Naive thymus-derived CD4-positive, alpha-beta T cell (primary cell): ENCODE data around the gene LRRN1. TPM values are rescaled to one million over a fixed set of nuclear protein-coding genes. Genes with fewer than 3 reads are reported as not detected.

Experiments used
- ATAC-seq: fragments of 150-1000 bp; cut with Tn5 transposase; 2 replicates; pipeline ENCODE4 v1.10.0; 2021; ENCODE audit warnings: mild to moderate bottlenecking, moderate library complexity
- CTCF ChIA-PET: fragments of 350-600 bp; sonication (Branson Sonifier 250); formaldehyde crosslinking; loops from one replicate; lab custom pipeline; 2021; ENCODE audit warnings: antibody characterized with exemption; lab: Charles Lee
- POLR2A ChIA-PET: fragments of 350-600 bp; sonication (Branson Sonifier 250); formaldehyde crosslinking; loops from one replicate; lab custom pipeline; 2021; ENCODE audit warnings: antibody characterized with exemption, inconsistent platforms; lab: Charles Lee
- DNase-seq, 9 donors: peaks; one replicate each; pipeline versions ENCODE4 v3.0.0 to v3.0.0-alpha.2; 2020 to 2022; ENCODE audit warnings: mixed read lengths in 1 of 9
- H3K27ac ChIP-seq: one replicate; pipeline ENCODE4 v1.7.0; 2013; ENCODE audit warnings: mild to moderate bottlenecking, low read depth, low read length, moderate library complexity
- H3K27me3 ChIP-seq, 2 donors: one replicate each; pipeline ENCODE4 v1.7.0; 2013; ENCODE audit warnings: low read length in 2 of 2, mild to moderate bottlenecking in 2 of 2, moderate library complexity in 2 of 2; ENCODE audit not compliant: control insufficient read depth in 2 of 2, insufficient read depth in 2 of 2
- H3K36me3 ChIP-seq, 3 experiments: 1 replicate in 2 of 3; 2 replicates in 1 of 3; pipeline ENCODE4 v1.7.0; 2013; ENCODE audit warnings: low read length in 3 of 3, mild to moderate bottlenecking in 3 of 3, moderate library complexity in 1 of 3; ENCODE audit not compliant: insufficient read depth in 3 of 3, control insufficient read depth in 2 of 3
- H3K4me1 ChIP-seq, 2 donors: one replicate each; pipeline ENCODE4 v1.7.0; 2013; ENCODE audit warnings: low read length in 2 of 2, mild to moderate bottlenecking in 2 of 2, moderate library complexity in 1 of 2; ENCODE audit not compliant: control insufficient read depth in 2 of 2, insufficient read depth in 2 of 2
- H3K4me3 ChIP-seq: 2 replicates; pipeline ENCODE4 v1.7.0; 2013; ENCODE audit warnings: mild to moderate bottlenecking, low read length
- H3K9me3 ChIP-seq, 3 experiments: 1 replicate in 2 of 3; 2 replicates in 1 of 3; pipeline ENCODE4 v1.7.0; 2013; ENCODE audit warnings: low read length in 3 of 3; ENCODE audit not compliant: control insufficient read depth in 2 of 3
- H3K27ac Mint-ChIP-seq, 9 donors: one replicate each; pipeline ENCODE4 v1.8.0; 2020 to 2022; ENCODE audit warnings: mixed read lengths in 9 of 9, mild to moderate bottlenecking in 8 of 9, moderate library complexity in 5 of 9, inconsistent platforms in 2 of 9
- H3K27me3 Mint-ChIP-seq, 5 donors: one replicate each; pipeline ENCODE4 v1.8.0; 2021 to 2022; ENCODE audit warnings: mixed read lengths in 5 of 5, mild to moderate bottlenecking in 1 of 5
- H3K36me3 Mint-ChIP-seq, 5 donors: one replicate each; pipeline ENCODE4 v1.8.0; 2020 to 2022; ENCODE audit warnings: mixed read lengths in 5 of 5, mild to moderate bottlenecking in 3 of 5, inconsistent platforms in 1 of 5
- H3K4me1 Mint-ChIP-seq, 7 donors: one replicate each; pipeline ENCODE4 v1.8.0; 2020 to 2022; ENCODE audit warnings: mixed read lengths in 7 of 7, mild to moderate bottlenecking in 3 of 7, inconsistent platforms in 1 of 7
- H3K4me3 Mint-ChIP-seq, 10 donors: one replicate each; pipeline ENCODE4 v1.8.0; 2020 to 2022; ENCODE audit warnings: mild to moderate bottlenecking in 10 of 10, mixed read lengths in 10 of 10, moderate library complexity in 6 of 10, inconsistent platforms in 2 of 10
- H3K9me3 Mint-ChIP-seq, 11 donors: one replicate each; pipeline ENCODE4 v1.8.0; 2020 to 2022; ENCODE audit warnings: mixed read lengths in 11 of 11, mild to moderate bottlenecking in 4 of 11, inconsistent platforms in 1 of 11, moderate library complexity in 1 of 11
- intact Hi-C, 2 donors: fragments of 100-400 bp; cut with micrococcal nuclease; formaldehyde crosslinking; loops; one replicate each; pipeline ENCODE4 v1.15.1; 2023
- polyA plus RNA-seq, 2 donors: library from polyadenylated mRNA; unstranded; fragments of 300-500 nt; fragmentation: Illumina TruSeq; gene quantifications; one replicate each; pipeline ENCODE4 v1.2.3, GENCODE V29; 2021
- total RNA-seq, 6 experiments: library from RNA in 5 of 6; stranded (reverse) in 5 of 6; gene quantifications; 1 replicate in 5 of 6; 2 replicates in 1 of 6; pipeline ENCODE4 v1.2.3 and lab custom pipeline; 2021 to 2026

Gene LRRN1
- total and polyA plus RNA-seq, 7 experiments from 2014 or later: 0.12 to 2.5 (median 1.2) TPM; not detected in 1

GRCh38 chr3:3842356-3842755 lies 43.1 kb downstream of the LRRN1 start:
- Histone ChIP-seq H3K27ac (no peak overlapping the region), H3K4me1 (no peaks in the 10 kb centered on the region), H3K27me3 (no peaks in the 10 kb centered on the region), H3K36me3 (no peaks in the 10 kb centered on the region), H3K4me3 (no peak overlapping the region), H3K9me3 (no peaks in the 10 kb centered on the region)
- CTCF ChIA-PET: no interaction called here
- H3K36me3 Mint-ChIP-seq: peaks cover 0 to 21% (median 15%) of the 10 kb centered on the region in 5 donors
- POLR2A ChIA-PET: no interaction called here
- H3K9me3 Mint-ChIP-seq: peaks cover 0 to 33% (median 9%) of the 10 kb centered on the region in 11 donors
- no peak overlapping the region for H3K4me3 Mint-ChIP-seq
- no peaks in the 10 kb centered on the region for H3K27me3 Mint-ChIP-seq
- intact Hi-C loops: no loop called here
- H3K27ac Mint-ChIP-seq: no peak overlapping the region
- ATAC-seq (no peak), DNase-seq (no peak)
- peaks cover 0 to 1% (median under 1%) of the 10 kb centered on the region in 7 donors for H3K4me1 Mint-ChIP-seq

GRCh38 chr3:3847994-3848922 lies 49.0 kb downstream of the LRRN1 start:
- Mint-ChIP-seq H3K36me3 (peaks cover 0 to 13% (median 0%) of the 10 kb centered on the region in 5 donors), H3K9me3 (peaks cover 0 to 5% (median 0%) of the 10 kb centered on the region in 11 donors), H3K4me1 (no peaks in the 10 kb centered on the region), H3K27ac (no peak overlapping the region), H3K4me3 (no peak overlapping the region), H3K27me3 (no peaks in the 10 kb centered on the region)
- CTCF ChIA-PET: no interaction called here
- Histone ChIP-seq H3K4me3 (no peak overlapping the region), H3K9me3 (no peaks in the 10 kb centered on the region), H3K27me3 (no peaks in the 10 kb centered on the region), H3K4me1 (no peaks in the 10 kb centered on the region), H3K27ac (no peak overlapping the region), H3K36me3 (no peaks in the 10 kb centered on the region)
- intact Hi-C loops: no loop called here
- POLR2A ChIA-PET: no interaction called here
- DNase-seq (no peak), ATAC-seq (no peak)

- H3K4me3 ChIP-seq: no peak overlapping the region
- Mint-ChIP-seq H3K36me3 (peaks cover 0 to 13% (median 0%) of the 10 kb centered on the region in 5 donors), H3K9me3 (peaks cover 0 to 5% (median 0%) of the 10 kb centered on the region in 11 donors), H3K4me1 (no peaks in the 10 kb centered on the region), H3K27me3 (no peaks in the 10 kb centered on the region), H3K4me3 (no peak overlapping the region), H3K27ac (no peak overlapping the region)
- H3K9me3 ChIP-seq: no peaks in the 10 kb centered on the region
- intact Hi-C loops: no loop called here
- ATAC-seq (no peak), DNase-seq (no peak)
- H3K27ac ChIP-seq: no peak overlapping the region
- ChIA-PET CTCF (no interaction called here), POLR2A (no interaction called here)
- no peaks in the 10 kb centered on the region for H3K4me1 ChIP-seq
- no peaks in the 10 kb centered on the region for H3K36me3 ChIP-seq
- H3K27me3 ChIP-seq: no peaks in the 10 kb centered on the region
Observed at GRCh38 chr3:3848923-3849275, 49.7 kb downstream of the LRRN1 start.

GRCh38 chr3:3851621-3852323 lies 52.5 kb downstream of the LRRN1 start:
- H3K27ac Mint-ChIP-seq: no peak overlapping the region
- no peaks in the 10 kb centered on the region for H3K4me1 ChIP-seq
- no peaks in the 10 kb centered on the region for H3K9me3 Mint-ChIP-seq
- H3K27ac ChIP-seq: no peak overlapping the region
- H3K4me1 Mint-ChIP-seq: peaks cover 0 to 1% (median 0%) of the 10 kb centered on the region in 7 donors
- CTCF ChIA-PET: no interaction called here
- POLR2A ChIA-PET: no interaction called here
- DNase-seq: no peak
- ATAC-seq: no peak
- peaks cover 0 to 3% (median 0%) of the 10 kb centered on the region in 5 donors for H3K36me3 Mint-ChIP-seq
- H3K27me3 ChIP-seq: no peaks in the 10 kb centered on the region
- H3K4me3 Mint-ChIP-seq: no peak overlapping the region
- H3K27me3 Mint-ChIP-seq: no peaks in the 10 kb centered on the region
- H3K36me3 ChIP-seq: no peaks in the 10 kb centered on the region
- H3K4me3 ChIP-seq: no peak overlapping the region
- intact Hi-C loops: no loop called here
- H3K9me3 ChIP-seq: no peaks in the 10 kb centered on the region

GRCh38 chr3:3853544-3853943 lies 54.3 kb downstream of the LRRN1 start:
- intact Hi-C loops: no loop called here
- ChIA-PET CTCF (no interaction called here), POLR2A (no interaction called here)
- Mint-ChIP-seq H3K36me3 (peaks cover 0 to 4% (median 0%) of the 10 kb centered on the region in 5 donors), H3K4me3 (no peak overlapping the region), H3K27ac (no peak overlapping the region), H3K27me3 (no peaks in the 10 kb centered on the region), H3K9me3 (no peaks in the 10 kb centered on the region), H3K4me1 (peaks cover 0 to 1% (median 0%) of the 10 kb centered on the region in 7 donors)
- ATAC-seq (no peak), DNase-seq (no peak)
- Histone ChIP-seq H3K4me3 (no peak overlapping the region), H3K36me3 (no peaks in the 10 kb centered on the region), H3K27ac (no peak overlapping the region), H3K27me3 (no peaks in the 10 kb centered on the region), H3K4me1 (no peaks in the 10 kb centered on the region), H3K9me3 (no peaks in the 10 kb centered on the region)

- ChIA-PET CTCF (no interaction called here), POLR2A (no interaction called here)
- no peaks in the 10 kb centered on the region for H3K9me3 ChIP-seq
- H3K4me1 ChIP-seq: no peaks in the 10 kb centered on the region
- no peak overlapping the region for H3K27ac Mint-ChIP-seq
- no peak for ATAC-seq
- H3K36me3 ChIP-seq: no peaks in the 10 kb centered on the region
- H3K27ac ChIP-seq: no peak overlapping the region
- no peak overlapping the region for H3K4me3 Mint-ChIP-seq
- no peak overlapping the region for H3K4me3 ChIP-seq
- DNase-seq: no peak
- H3K36me3 Mint-ChIP-seq: peaks cover 0 to 4% (median 0%) of the 10 kb centered on the region in 5 donors
- H3K27me3 Mint-ChIP-seq: no peaks in the 10 kb centered on the region
- H3K4me1 Mint-ChIP-seq: peaks cover 0 to 1% (median 0%) of the 10 kb centered on the region in 7 donors
- H3K9me3 Mint-ChIP-seq: no peaks in the 10 kb centered on the region
- intact Hi-C loops: no loop called here
- no peaks in the 10 kb centered on the region for H3K27me3 ChIP-seq
Observed at GRCh38 chr3:3855056-3855455, 55.8 kb downstream of the LRRN1 start.
